HepG2 (cell line): ENCODE data around the gene PDE3B. TPM values are rescaled to one million over a fixed set of nuclear protein-coding genes. Genes with fewer than 3 reads are reported as not detected.

Experiments
- ATAC-seq: fragments of 200-7000 bp; cut with Tn5 transposase; 3 replicates; pipeline ENCODE4 v1.9.1; 2020; ENCODE audit warnings: mild to moderate bottlenecking, moderate library complexity
- Bru-seq: library from RNA; stranded (reverse); fragments of 400-500 nt; gene quantifications from one replicate; lab custom pipeline; 2021; lab: Mats Ljungman, UMichigan
- BruChase-seq, 2 experiments: library from RNA; stranded (reverse); fragments of 400-500 nt; gene quantifications; one replicate each; lab custom pipeline; 2021; lab: Mats Ljungman, UMichigan
- BruUV-seq: library from RNA; stranded (reverse); fragments of 400-500 nt; replicated peaks from 2 replicates; lab custom pipeline; 2021; lab: Mats Ljungman, UMichigan
- CTCF ChIA-PET: fragments of 300-600 bp; formaldehyde crosslinking; extraction: SDS; loops from one replicate; lab custom pipeline; 2021; ENCODE audit warnings: low total read pairs, inconsistent platforms, low intra/inter-chr PET ratio; lab: Yijun Ruan, JAX
- POLR2A ChIA-PET: fragments of 350-600 bp; sonication (Branson Sonifier 250); formaldehyde crosslinking; loops from one replicate; lab custom pipeline; 2020; ENCODE audit warnings: antibody characterized with exemption, inconsistent platforms; lab: Yijun Ruan, JAX
- DNase-seq: peaks from one replicate; pipeline ENCODE4 v3.0.0-alpha.2; 2015; ENCODE audit warnings: low spot score
- FAIRE-seq: peaks from 3 replicates; lab custom pipeline; 2011; peaks lifted over from hg19 to GRCh38; lab: Jason Lieb, UNC
- H2AFZ ChIP-seq: one replicate; pipeline ENCODE4 v1.6.1; 2011; ENCODE audit warnings: low read length, inconsistent platforms
- H3K27ac ChIP-seq: fragments of 300-600 bp; 3 replicates; pipeline ENCODE4 v1.8.0; 2011; ENCODE audit warnings: mixed run types, mild to moderate bottlenecking, mixed read lengths, low read length, inconsistent platforms; ENCODE audit not compliant: insufficient read depth; ENCODE audit errors: extremely low read length
- H3K27me3 ChIP-seq, 2 experiments: fragments of 200-600 bp in 1 of 2; 2 replicates in 1 of 2; 3 replicates in 1 of 2; pipeline versions ENCODE4 v1.6.0 to v1.8.0; 2011; ENCODE audit warnings: low read length in 2 of 2, mild to moderate bottlenecking in 2 of 2, moderate library complexity in 2 of 2, inconsistent platforms in 1 of 2; ENCODE audit not compliant: insufficient read depth in 2 of 2, control insufficient read depth in 1 of 2
- H3K36me3 ChIP-seq, 2 experiments: fragments of 200-600 bp in 1 of 2; replicated peaks in 1 of 2; 2 replicates in 1 of 2; 3 replicates in 1 of 2; pipeline versions ENCODE4 v1.5.1 to v1.8.0; 2011; ENCODE audit warnings: low read length in 2 of 2, inconsistent platforms in 1 of 2; ENCODE audit not compliant: insufficient read depth in 2 of 2, control insufficient read depth in 1 of 2
- H3K4me1 ChIP-seq: 2 replicates; pipeline ENCODE4 v1.5.1; 2012; ENCODE audit warnings: low read length, inconsistent platforms; ENCODE audit not compliant: insufficient read depth
- H3K4me2 ChIP-seq: 2 replicates; pipeline ENCODE4 v1.6.0; 2011; ENCODE audit warnings: low read depth, low read length, inconsistent platforms
- H3K4me3 ChIP-seq, 3 experiments: fragments of 200-600 bp in 1 of 3; sonication (generic), shearing (Covaris generic) in 1 of 3; replicated peaks in 1 of 3; 2 replicates each; pipeline ENCODE4 v1.5.1; 2011 to 2016; ENCODE audit warnings: low read length in 3 of 3, inconsistent platforms in 2 of 3, low read depth in 2 of 3, mild to moderate bottlenecking in 2 of 3, control low read depth in 1 of 3, mixed read lengths in 1 of 3; ENCODE audit not compliant: insufficient read depth in 1 of 3
- H3K79me2 ChIP-seq: one replicate; pipeline ENCODE4 v1.6.1; 2011; ENCODE audit warnings: low read length, inconsistent platforms; ENCODE audit not compliant: insufficient read depth
- H3K9ac ChIP-seq: 2 replicates; pipeline ENCODE4 v1.6.0; 2011; ENCODE audit warnings: mild to moderate bottlenecking, low read depth, low read length, inconsistent platforms; ENCODE audit not compliant: insufficient read depth
- H3K9me3 ChIP-seq: 2 replicates; pipeline ENCODE4 v1.5.1; 2012; ENCODE audit warnings: mild to moderate bottlenecking, low read length
- H4K20me1 ChIP-seq: 2 replicates; pipeline ENCODE4 v1.6.0; 2011; ENCODE audit warnings: inconsistent platforms, mild to moderate bottlenecking, low read length, moderate library complexity; ENCODE audit not compliant: insufficient read depth
- SRY ChIP-seq: sonication (generic); formaldehyde crosslinking; IDR thresholded peaks from 2 replicates; pipeline ENCODE4 v1.8.0; 2022; ENCODE audit warnings: mild to moderate bottlenecking, missing genetic modification reagents
- ZFP91 ChIP-seq: sonication (generic); formaldehyde crosslinking; IDR thresholded peaks from 2 replicates; pipeline ENCODE4 v1.9.0; 2022; ENCODE audit warnings: missing genetic modification reagents, mild to moderate bottlenecking, borderline replicate concordance
- WGBS: methylation state at CpG from one replicate; pipeline ENCODE4 v1.1.6; 2017; ENCODE audit warnings: low lambda C conversion rate; 5-methylcytosine and 5-hydroxymethylcytosine counted together
- in situ Hi-C: cut with HindIII; loops from 2 replicates; pipeline ENCODE4 v1.10.0; 2017; ENCODE audit warnings: low pct_unique_long_range_greater_than_20kb; ENCODE audit not compliant: extremely low pct_ligation_motif_present
- intact Hi-C: fragments of 100-400 bp; cut with micrococcal nuclease; formaldehyde crosslinking; loops from one replicate; pipeline ENCODE4 v1.10.0; 2022; ENCODE audit not compliant: unreplicated experiment
- long read RNA-seq, 2 experiments: library from RNA in 1 of 2; library from polyadenylated mRNA in 1 of 2; stranded (forward) in 1 of 2; unstranded in 1 of 2; transcript quantifications; one replicate each; pipeline ENCODE4 v2.0.0, GENCODE V29; 2019 to 2022
- polyA minus RNA-seq, 3 experiments: library from RNA; depleted of rRNA, polyadenylated mRNA; stranded (reverse); fragments of >200 nt; gene quantifications; 2 replicates each; pipeline ENCODE4 v1.2.3, GENCODE V29; 2011; ENCODE audit warnings: low replicate concordance in 1 of 3
- polyA plus RNA-seq, 8 experiments: library from polyadenylated mRNA; depleted of rRNA in 3 of 8; stranded (reverse) in 7 of 8; unstranded in 1 of 8; fragments of >200 nt; fragmentation: Illumina TruSeq in 4 of 8; extraction: Trizol in 4 of 8; gene quantifications; 2 replicates each; pipeline versions ENCODE4 v1.2.1 to v1.2.3, GENCODE V29; 2011 to 2016; ENCODE audit warnings: low read depth in 4 of 8, missing spikeins in 1 of 8, mixed read lengths in 1 of 8; ENCODE audit not compliant: insufficient read depth in 1 of 8
- total RNA-seq, 5 experiments: library from RNA; depleted of rRNA; stranded (reverse); fragments of >200 nt; fragmentation: Illumina TruSeq; extraction: Trizol; gene quantifications; 2 replicates each; pipeline ENCODE4 v1.2.3, GENCODE V29; 2016; ENCODE audit warnings: low read depth in 1 of 5
- TF ChIP-seq, protein P1 (sequence below): sonication (generic); formaldehyde crosslinking; IDR thresholded peaks from 2 replicates; pipeline ENCODE4 v1.5.0; 2020; ENCODE audit warnings: missing genetic modification reagents, mild to moderate bottlenecking, borderline replicate concordance
- TF ChIP-seq, protein P2 (sequence below): sonication (generic); formaldehyde crosslinking; IDR thresholded peaks from 2 replicates; pipeline ENCODE4 v1.4.0; 2020; ENCODE audit warnings: missing genetic modification reagents, borderline replicate concordance
- TF ChIP-seq, protein P3 (sequence below): sonication (generic); formaldehyde crosslinking; IDR thresholded peaks from 2 replicates; pipeline ENCODE4 v1.5.1; 2020; ENCODE audit warnings: mild to moderate bottlenecking, missing genetic modification reagents, moderate library complexity

Gene PDE3B
- total RNA-seq (2016; rRNA removed; fragmentation: Illumina TruSeq; extraction: Trizol) = 19.6 and 26.5 TPM in 2 replicates
- 9.1 and 9.7 TPM in 2 replicates for total RNA-seq (2016; cell fraction: cytosol; rRNA removed; fragmentation: Illumina TruSeq; extraction: Trizol; ENCODE audit: low read depth)
- total RNA-seq (2016; cell fraction: insoluble cytoplasmic fraction; rRNA removed; fragmentation: Illumina TruSeq; extraction: Trizol) = 18.7 and 26.8 TPM in 2 replicates
- total RNA-seq (2016; cell fraction: membrane; rRNA removed; fragmentation: Illumina TruSeq; extraction: Trizol) = 10.7 and 12.0 TPM in 2 replicates
- total RNA-seq (2016; cell fraction: nucleus; rRNA removed; fragmentation: Illumina TruSeq; extraction: Trizol) = 59.3 and 61.3 TPM in 2 replicates
- 12.8 and 14.1 TPM in 2 replicates for polyA plus RNA-seq (2011; rRNA removed)
- 5.2 and 7.0 TPM in 2 replicates for polyA plus RNA-seq (2011; cell fraction: cytosol; rRNA removed)
- polyA plus RNA-seq (2011; cell fraction: nucleus; rRNA removed) = 12.5 and 13.7 TPM in 2 replicates
- 13.9 and 22.3 TPM in 2 replicates for polyA plus RNA-seq (2012)
- polyA plus RNA-seq (2016; cell fraction: cytosol; fragmentation: Illumina TruSeq; extraction: Trizol; ENCODE audit: low read depth) = 0.80 and 0.88 TPM in 2 replicates
- polyA plus RNA-seq (2016; cell fraction: insoluble cytoplasmic fraction; fragmentation: Illumina TruSeq; extraction: Trizol; ENCODE audit: low read depth) = 12.6 and 13.1 TPM in 2 replicates
- 2.2 and 2.7 TPM in 2 replicates for polyA plus RNA-seq (2016; cell fraction: membrane; fragmentation: Illumina TruSeq; extraction: Trizol; ENCODE audit: low read depth)
- polyA plus RNA-seq (2016; cell fraction: nucleus; fragmentation: Illumina TruSeq; extraction: Trizol; ENCODE audit: insufficient read depth, low read depth) = 26.0 and 26.6 TPM in 2 replicates
- 27.0 and 31.4 TPM in 2 replicates for polyA minus RNA-seq (2011; rRNA and poly(A)+ RNA removed; ENCODE audit: low replicate concordance)
- polyA minus RNA-seq (2011; cell fraction: cytosol; rRNA and poly(A)+ RNA removed) = 29.8 and 43.1 TPM in 2 replicates
- polyA minus RNA-seq (2011; cell fraction: nucleus; rRNA and poly(A)+ RNA removed) = 106 and 119 TPM in 2 replicates
- percentile 85 among the genes with signal in this experiment for Bru-seq, nascent RNA
- BruChase-seq, experiment 1, labeled RNA remaining after a 6-hour chase = percentile 81 among the genes with signal in this experiment
- BruChase-seq, experiment 2, labeled RNA remaining after a 2-hour chase = percentile 89 among the genes with signal in this experiment
- long read RNA-seq, experiment 1, full-length matches to known transcripts = 2 of 8 reads
- long read RNA-seq, experiment 1, partial matches to known transcripts = 4 of 8 reads
- long read RNA-seq, experiment 1, other reads (novel, unspliced or antisense) = 2 of 8 reads
- long read RNA-seq, experiment 2, full-length matches to known transcripts = 6 of 36 reads
- long read RNA-seq, experiment 2, partial matches to known transcripts = 11 of 36 reads
- long read RNA-seq, experiment 2, other reads (novel, unspliced or antisense) = 19 of 36 reads

GRCh38 chr11:14643697-14644225, at the start of gene PDE3B:
TSS of gene PDE3B (plus strand) at chr11:14643804. CDS start at chr11:14644076, 272 bp downstream.
- Histone ChIP-seq H3K4me2 (peak within 1 kb of the TSS; percentile 84), H3K4me1 (peaks cover 51% of the 10 kb centered on the region), H4K20me1 (peaks cover 20% of the 10 kb centered on the region), H3K4me3 (peak within 1 kb of the TSS; percentile 96 to 100 (median 99)), H3K36me3 (no peaks in the 10 kb centered on the region), H3K9me3 (no peaks in the 10 kb centered on the region), H2AFZ (no peak within 1 kb of the TSS), H3K27ac (peak within 1 kb of the TSS; percentile 92), H3K27me3 (no peaks in the 10 kb centered on the region; a peak in 1 of 5 replicates), H3K9ac (peak within 1 kb of the TSS; percentile 97), H3K79me2 (peaks cover 79% of the 10 kb centered on the region)
- CTCF ChIA-PET = no interaction called here
- peak; percentile 83 for DNase-seq
- no peak for FAIRE-seq
- intact Hi-C loops (loop anchor here (1.0 to 10.0 kb wide), 3 partner anchors 101 to 123 kb away; partner anchors contain the start of gene PSMA1), in situ Hi-C loops (loop anchor here (25.0 kb wide), 1 partner anchor 106 kb away; no protein-coding TSS in a partner anchor)
- no CpG with 5 or more reads among the region's 59 CpGs for WGBS
- peak; percentile 91 for ATAC-seq
- POLR2A ChIA-PET = interaction anchor here (1.0 to 1.9 kb wide), 7 partner anchors 23 to 264 kb away, joined by 3 to 7 read pairs (median 5); partner anchors contain the start of genes COPB1 and PSMA1
- TSS peak; percentile 60 for BruUV-seq
- TF ChIP-seq, protein P1, sequence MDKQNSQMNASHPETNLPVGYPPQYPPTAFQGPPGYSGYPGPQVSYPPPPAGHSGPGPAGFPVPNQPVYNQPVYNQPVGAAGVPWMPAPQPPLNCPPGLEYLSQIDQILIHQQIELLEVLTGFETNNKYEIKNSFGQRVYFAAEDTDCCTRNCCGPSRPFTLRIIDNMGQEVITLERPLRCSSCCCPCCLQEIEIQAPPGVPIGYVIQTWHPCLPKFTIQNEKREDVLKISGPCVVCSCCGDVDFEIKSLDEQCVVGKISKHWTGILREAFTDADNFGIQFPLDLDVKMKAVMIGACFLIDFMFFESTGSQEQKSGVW (CRISPR knock-in tag) = no peak
- TF ChIP-seq SRY (no peak; the same call in 1 of the 2 replicates), ZFP91 (CRISPR knock-in tag) (peak; percentile 80; the same call in 1 of the 2 replicates)
- TF ChIP-seq, protein P2, sequence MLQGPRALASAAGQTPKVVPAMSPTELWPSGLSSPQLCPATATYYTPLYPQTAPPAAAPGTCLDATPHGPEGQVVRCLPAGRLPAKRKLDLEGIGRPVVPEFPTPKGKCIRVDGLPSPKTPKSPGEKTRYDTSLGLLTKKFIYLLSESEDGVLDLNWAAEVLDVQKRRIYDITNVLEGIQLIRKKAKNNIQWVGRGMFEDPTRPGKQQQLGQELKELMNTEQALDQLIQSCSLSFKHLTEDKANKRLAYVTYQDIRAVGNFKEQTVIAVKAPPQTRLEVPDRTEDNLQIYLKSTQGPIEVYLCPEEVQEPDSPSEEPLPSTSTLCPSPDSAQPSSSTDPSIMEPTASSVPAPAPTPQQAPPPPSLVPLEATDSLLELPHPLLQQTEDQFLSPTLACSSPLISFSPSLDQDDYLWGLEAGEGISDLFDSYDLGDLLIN = peak; percentile 73
- TF ChIP-seq, protein P3, sequence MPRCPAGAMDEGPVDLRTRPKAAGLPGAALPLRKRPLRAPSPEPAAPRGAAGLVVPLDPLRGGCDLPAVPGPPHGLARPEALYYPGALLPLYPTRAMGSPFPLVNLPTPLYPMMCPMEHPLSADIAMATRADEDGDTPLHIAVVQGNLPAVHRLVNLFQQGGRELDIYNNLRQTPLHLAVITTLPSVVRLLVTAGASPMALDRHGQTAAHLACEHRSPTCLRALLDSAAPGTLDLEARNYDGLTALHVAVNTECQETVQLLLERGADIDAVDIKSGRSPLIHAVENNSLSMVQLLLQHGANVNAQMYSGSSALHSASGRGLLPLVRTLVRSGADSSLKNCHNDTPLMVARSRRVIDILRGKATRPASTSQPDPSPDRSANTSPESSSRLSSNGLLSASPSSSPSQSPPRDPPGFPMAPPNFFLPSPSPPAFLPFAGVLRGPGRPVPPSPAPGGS (CRISPR knock-in tag) = no peak; the same call in 1 of the 2 replicates
